ENCODE results near the gene BCR.

Gene BCR

GRCh38 chr22:23190526-23190925, 10.2 kb downstream of the BCR start:
- DNase-seq (ENCODE audit: low read depth) = no peak
- H3K4me3 ChIP-seq (ENCODE audit: low read depth, low read length) = no peak overlapping the region
- TF ChIP-seq, protein P1, sequence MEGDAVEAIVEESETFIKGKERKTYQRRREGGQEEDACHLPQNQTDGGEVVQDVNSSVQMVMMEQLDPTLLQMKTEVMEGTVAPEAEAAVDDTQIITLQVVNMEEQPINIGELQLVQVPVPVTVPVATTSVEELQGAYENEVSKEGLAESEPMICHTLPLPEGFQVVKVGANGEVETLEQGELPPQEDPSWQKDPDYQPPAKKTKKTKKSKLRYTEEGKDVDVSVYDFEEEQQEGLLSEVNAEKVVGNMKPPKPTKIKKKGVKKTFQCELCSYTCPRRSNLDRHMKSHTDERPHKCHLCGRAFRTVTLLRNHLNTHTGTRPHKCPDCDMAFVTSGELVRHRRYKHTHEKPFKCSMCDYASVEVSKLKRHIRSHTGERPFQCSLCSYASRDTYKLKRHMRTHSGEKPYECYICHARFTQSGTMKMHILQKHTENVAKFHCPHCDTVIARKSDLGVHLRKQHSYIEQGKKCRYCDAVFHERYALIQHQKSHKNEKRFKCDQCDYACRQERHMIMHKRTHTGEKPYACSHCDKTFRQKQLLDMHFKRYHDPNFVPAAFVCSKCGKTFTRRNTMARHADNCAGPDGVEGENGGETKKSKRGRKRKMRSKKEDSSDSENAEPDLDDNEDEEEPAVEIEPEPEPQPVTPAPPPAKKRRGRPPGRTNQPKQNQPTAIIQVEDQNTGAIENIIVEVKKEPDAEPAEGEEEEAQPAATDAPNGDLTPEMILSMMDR (IDR thresholded peaks at IDR 0.05; ENCODE audit: insufficient read depth, low read depth, low read length, missing control alignments) = no peak

GRCh38 chr22:23192133-23192532, 11.8 kb downstream of the BCR start:
- TF ChIP-seq, protein P1 (IDR thresholded peaks at IDR 0.05; ENCODE audit: insufficient read depth, low read depth, low read length, missing control alignments) = no peak
- no peak overlapping the region for H3K4me3 ChIP-seq (ENCODE audit: low read depth, low read length)
- DNase-seq (ENCODE audit: low read depth) = no peak

GRCh38 chr22:23192558-23192957, 12.2 kb downstream of the BCR start:
- H3K4me3 ChIP-seq (ENCODE audit: low read depth, low read length) = no peak overlapping the region
- TF ChIP-seq, protein P1 (IDR thresholded peaks at IDR 0.05; ENCODE audit: insufficient read depth, low read depth, low read length, missing control alignments) = no peak
- no peak for DNase-seq (ENCODE audit: low read depth)

- no peak overlapping the region for H3K4me3 ChIP-seq (ENCODE audit: low read depth, low read length)
- TF ChIP-seq, protein P1 (IDR thresholded peaks at IDR 0.05; ENCODE audit: insufficient read depth, low read depth, low read length, missing control alignments) = no peak
- DNase-seq (ENCODE audit: low read depth) = no peak
Observed at GRCh38 chr22:23193196-23193827, 13.0 kb downstream of the BCR start.

DNA sequence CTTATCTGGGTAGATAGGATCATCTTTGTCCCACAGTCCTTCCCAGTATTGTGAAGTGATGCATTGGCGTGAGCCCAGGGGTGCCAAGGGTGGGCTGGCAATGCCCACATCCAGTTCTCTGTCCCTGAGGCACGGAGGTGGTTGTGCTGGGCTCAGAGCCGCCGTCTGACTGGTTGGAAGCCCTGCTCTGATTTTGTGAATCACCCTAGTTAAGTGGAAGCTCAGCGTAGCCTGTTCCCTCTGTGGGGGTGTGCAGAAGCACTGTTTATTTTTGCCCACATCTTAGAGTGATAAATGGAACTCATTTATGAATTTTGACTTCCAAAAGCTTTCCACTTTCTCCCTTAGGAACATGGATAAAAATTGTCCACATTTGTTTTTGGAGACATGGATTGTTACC, 13.6 kb downstream of the BCR start:
- DNase-seq (ENCODE audit: low read depth) = no peak
- TF ChIP-seq, protein P1 (IDR thresholded peaks at IDR 0.05; ENCODE audit: insufficient read depth, low read depth, low read length, missing control alignments) = no peak
- no peak overlapping the region for H3K4me3 ChIP-seq (ENCODE audit: low read depth, low read length)

GRCh38 chr22:23196165-23196564, 15.9 kb downstream of the BCR start:
- no peak overlapping the region for H3K4me3 ChIP-seq (ENCODE audit: low read depth, low read length)
- DNase-seq (ENCODE audit: low read depth) = no peak
- TF ChIP-seq, protein P1 (IDR thresholded peaks at IDR 0.05; ENCODE audit: insufficient read depth, low read depth, low read length, missing control alignments) = no peak

DNA sequence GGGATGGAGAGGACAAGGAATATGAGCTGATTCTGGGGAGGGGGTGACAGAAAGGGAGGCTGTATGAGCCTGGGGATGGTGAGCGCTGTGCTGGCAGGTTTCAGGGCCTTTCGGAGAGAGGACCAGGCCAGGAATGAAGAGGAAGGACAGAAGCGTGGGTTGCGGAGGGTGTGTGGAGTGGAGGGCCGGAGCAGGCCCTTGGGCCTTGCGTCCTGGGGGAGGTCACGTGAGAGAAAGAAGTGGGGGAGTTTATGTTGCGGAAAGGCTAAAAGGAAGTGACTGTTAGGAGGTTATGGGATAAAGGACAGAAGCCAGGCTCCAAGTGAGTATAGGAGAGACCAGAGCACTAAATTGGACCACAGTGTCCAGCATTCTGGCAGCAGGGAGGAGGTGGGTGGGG, 17.5 kb downstream of the BCR start:
- DNase-seq (ENCODE audit: low read depth) = no peak
- TF ChIP-seq, protein P1 (IDR thresholded peaks at IDR 0.05; ENCODE audit: insufficient read depth, low read depth, low read length, missing control alignments) = no peak
- H3K4me3 ChIP-seq (ENCODE audit: low read depth, low read length) = no peak overlapping the region

Data from GM12865 (cell line).